GM19035 (cell line): ENCODE measurements around the gene ABI3BP.
"Not testable (repeated sequence)": the region's sequence is repeated elsewhere in the genome, so short reads cannot be mapped to it uniquely, and the experiment has no call there.

Experiments
- ATAC-seq: cut with Tn5 transposase; IDR thresholded peaks from one replicate; pipeline ENCODE4 v1.9.1; 2021; ENCODE audit not compliant: unreplicated experiment

The ABI3BP gene

DNA sequence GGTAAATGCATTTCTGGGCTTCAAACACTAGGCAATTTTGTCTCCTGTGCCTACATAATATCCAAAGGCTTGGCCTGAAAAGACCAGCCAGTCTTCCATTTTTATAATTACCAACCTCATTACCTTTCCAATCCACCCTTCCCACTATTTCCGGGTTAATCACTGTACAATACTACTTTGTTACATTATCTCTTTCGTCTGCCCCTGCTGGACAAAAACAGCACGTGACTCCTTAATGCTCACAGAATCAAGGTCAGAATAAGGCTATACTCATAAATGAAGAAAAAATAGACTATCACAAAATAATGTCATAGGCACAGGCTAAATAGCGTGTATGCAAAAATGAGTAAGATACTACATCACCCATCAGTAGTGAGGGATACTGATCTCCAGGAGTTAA, 40.1 kb downstream of the ABI3BP start:
- ATAC-seq: no peak

DNA sequence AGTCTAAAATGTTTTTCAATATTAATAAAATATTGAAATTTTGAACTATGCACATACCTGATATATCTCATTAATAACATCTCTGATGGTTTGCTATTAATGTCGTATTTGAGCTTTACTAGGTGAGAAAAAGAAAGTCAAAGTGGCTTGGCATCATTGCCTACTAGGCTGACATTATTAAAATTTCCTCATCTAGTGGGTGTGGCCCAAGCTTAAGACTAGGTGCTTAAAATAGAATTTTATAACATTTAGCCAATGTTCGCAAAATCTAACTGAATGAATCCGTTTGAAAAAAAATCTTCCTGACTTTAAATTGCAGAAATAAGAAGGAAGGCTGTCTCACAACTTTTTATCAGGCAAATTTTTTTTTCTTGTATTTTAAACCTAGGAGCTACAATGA, 46.1 kb downstream of the ABI3BP start:
- no peak for ATAC-seq

GRCh38 chr3:100946096-100946495, 47.1 kb downstream of the ABI3BP start:
- not testable (repeated sequence) for ATAC-seq

GRCh38 chr3:100941451-100941850, 51.8 kb downstream of the ABI3BP start:
- no peak for ATAC-seq

DNA sequence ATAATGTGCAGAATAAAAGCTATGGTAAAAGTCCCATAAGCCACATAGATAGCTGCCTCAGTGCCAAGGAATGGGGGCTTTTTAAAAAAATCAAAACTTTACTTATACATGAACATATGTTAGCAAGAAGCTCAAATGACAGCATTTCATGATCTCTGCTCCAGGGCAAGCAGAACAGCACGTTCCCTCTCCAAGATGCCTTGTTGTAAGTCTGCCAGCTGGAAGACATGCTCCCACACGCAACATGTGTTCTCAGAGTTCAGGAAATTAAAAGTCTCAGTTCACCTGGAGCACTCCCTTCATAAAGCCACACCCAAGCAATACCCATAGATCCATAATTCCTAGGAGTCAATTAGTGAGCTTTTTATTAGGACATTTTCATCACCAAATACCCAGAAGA, 52.2 kb downstream of the ABI3BP start:
- no peak for ATAC-seq

GRCh38 chr3:100936931-100937330, 56.3 kb downstream of the ABI3BP start:
- no peak for ATAC-seq

DNA sequence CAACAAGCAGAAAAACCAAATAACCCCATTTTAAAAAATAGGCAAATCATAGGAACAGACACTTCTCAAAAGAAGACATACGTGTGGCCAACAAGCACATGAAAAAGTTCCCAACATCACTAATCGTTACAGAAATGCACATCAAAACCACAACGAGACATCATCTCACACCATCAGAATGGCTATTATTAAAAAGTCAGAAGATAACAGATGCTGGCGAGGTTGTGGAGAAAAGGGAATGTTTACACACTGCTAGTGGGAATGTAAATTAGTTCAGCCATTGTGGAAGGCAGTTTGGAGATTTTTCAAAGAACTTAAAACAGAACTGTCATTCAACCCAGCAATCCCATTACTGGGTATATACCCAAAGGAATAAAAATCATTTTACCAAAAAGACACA, 60.7 kb downstream of the ABI3BP start:
- no peak for ATAC-seq

- no peak for ATAC-seq
These were observed 64.4 kb downstream of the ABI3BP start for GRCh38 chr3:100928638-100929428.

- no peak for ATAC-seq
These were observed 65.4 kb downstream of the ABI3BP start for GRCh38 chr3:100927775-100928174.

GRCh38 chr3:100915706-100916495, 77.3 kb downstream of the ABI3BP start:
- ATAC-seq: no peak

- no peak for ATAC-seq
These were observed 79.2 kb downstream of the ABI3BP start for GRCh38 chr3:100913870-100914648.

GRCh38 chr3:100912976-100913545, 80.2 kb downstream of the ABI3BP start:
- no peak for ATAC-seq

- ATAC-seq: no peak
These were observed 80.7 kb downstream of the ABI3BP start for GRCh38 chr3:100912571-100912970.

DNA sequence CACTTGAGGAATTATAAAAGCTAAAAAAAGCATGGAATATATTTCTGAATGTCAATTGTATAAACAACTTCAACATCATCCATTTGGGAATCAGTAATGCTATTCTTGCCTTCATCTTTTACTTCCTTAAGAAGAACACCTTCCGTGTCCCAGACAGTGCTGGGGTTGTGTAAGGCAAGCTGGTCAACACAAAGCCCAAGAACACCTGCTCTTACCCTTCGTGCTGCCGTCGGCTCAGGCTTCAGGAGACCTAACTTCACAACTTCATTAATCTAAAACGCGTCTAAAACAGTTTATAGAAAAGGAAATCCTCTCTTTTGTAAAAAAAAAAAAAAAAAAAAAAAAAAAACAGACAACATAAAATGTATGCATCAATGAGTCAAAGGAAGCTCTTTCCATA, 81.3 kb downstream of the ABI3BP start:
- ATAC-seq: no peak

DNA sequence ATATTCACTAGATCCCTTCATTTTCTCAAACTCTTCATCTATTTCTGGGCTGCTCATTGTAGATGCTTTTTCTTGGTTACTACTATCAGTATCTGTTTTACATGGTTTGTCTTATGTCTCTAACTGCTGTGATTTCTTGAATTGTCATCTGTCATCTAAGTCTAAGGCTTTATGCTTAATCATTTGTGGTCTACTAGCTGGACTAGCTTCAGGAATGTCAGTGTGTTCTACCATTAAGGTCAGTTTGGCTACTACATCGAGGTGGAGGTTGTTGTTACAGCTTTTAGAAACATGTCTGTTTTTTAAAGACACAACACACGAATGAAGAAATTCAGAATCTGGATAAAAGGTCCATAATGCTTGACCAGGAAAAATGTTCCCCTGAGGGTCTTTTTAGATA, 82.2 kb downstream of the ABI3BP start:
- ATAC-seq: no peak

DNA sequence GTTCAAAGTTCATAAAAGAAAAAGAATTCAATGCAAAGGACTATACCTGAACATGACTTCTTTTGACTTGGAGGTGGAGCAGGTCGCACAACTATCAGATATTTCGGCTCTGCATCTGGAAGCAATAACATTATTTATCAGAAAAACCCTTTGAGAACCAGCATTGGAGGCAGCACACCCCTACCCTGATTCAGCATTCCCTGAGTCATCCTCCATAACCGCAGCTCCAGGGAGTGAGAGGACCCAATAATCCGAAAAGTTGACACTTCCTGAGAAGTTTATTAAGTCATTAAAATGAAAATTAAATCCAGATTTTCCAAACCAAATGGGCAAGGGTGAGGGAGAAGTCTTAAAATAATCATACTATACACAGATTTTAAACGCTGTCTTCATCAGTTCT, 90.6 kb downstream of the ABI3BP start:
- ATAC-seq: no peak

- no peak for ATAC-seq
These were observed 92.4 kb downstream of the ABI3BP start for GRCh38 chr3:100900671-100901335.

DNA sequence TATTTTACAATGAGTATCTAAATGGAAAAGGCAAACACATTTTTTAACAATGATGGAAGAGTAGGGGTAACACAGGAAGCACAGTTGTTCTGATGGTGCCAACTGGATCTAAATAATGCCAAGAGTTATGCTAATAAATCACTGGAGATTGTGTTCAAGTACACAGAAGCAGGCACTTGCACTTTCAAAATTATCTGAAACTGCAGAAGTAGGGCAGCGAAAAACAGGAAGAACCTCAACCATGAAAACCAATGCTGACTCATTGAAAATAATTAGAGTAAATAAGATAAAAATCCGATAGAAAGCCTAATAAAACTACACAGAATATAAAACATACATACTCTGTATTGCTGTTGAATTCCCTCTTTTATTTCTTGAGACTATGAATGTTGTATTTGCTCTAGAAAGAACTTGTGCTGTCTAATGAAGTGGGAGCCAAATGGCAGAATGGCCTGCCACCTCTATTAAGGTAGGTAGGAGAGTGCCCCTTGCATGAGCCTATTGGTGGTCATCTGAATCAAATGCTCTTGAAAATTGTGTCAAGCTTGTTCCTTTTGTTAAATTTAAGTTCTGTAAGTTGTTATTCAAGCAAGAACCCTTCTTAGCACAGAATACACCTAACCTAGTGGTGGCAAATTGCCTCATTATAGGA, 93.7 kb downstream of the ABI3BP start:
- ATAC-seq: peak; percentile 90

GRCh38 chr3:100898681-100899080, 94.5 kb downstream of the ABI3BP start:
- ATAC-seq: no peak

DNA sequence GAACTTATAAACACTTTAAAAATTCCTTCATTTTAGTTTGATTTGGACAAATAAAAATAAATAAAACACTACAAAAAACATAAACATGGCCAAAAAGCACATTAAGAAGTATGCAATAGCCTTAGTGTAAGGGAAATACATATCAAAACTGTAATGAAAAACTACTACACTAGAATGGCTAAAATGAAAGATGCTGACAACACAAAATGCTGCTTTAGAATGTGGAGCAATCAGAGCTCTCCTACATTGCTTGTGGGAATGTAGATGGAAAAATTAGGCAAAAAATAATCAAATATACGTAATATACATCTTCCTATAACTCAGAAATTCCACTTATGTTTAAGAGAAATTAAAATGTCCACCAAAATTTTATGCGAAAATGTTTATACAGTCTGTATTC, 96.2 kb downstream of the ABI3BP start:
- ATAC-seq: no peak
